ENCODE data around the gene JAK3.

DNA sequence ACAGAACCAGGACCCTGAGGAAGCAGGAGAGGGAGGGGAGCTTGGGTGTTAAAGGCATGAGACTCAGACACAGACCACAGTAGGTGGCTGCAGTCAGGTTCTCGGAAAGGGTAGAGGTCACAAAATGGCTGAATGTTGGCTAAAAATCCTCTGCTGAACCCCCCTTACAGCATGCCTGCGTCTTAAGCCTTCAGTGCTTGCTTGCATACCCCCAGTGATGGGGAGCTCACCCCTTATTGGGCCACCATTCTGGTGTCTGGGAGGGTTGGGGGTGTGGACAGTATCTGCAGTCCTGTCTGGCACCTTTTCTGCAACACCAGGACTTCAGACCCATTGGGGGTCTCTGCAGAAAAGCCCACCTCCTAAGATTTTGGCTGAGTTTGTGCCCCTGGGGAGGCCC lies 67.0 kb downstream of the JAK3 start:
- no peak for TF ChIP-seq POLR2A (IDR thresholded peaks at IDR 0.05)
- no peak for TF ChIP-seq POLR2AphosphoS5 (IDR thresholded peaks at IDR 0.05)
